ENCODE measurements around the gene KCNQ1. TPM values are rescaled to one million over a fixed set of nuclear protein-coding genes. Genes with fewer than 3 reads are reported as not detected.

The KCNQ1 gene
- total and polyA plus RNA-seq, 9 of the 15 experiments (the other 6 are each of a cell fraction or from before 2014, with no cell fraction given), result 0.44 TPM; not detected in 8

DNA sequence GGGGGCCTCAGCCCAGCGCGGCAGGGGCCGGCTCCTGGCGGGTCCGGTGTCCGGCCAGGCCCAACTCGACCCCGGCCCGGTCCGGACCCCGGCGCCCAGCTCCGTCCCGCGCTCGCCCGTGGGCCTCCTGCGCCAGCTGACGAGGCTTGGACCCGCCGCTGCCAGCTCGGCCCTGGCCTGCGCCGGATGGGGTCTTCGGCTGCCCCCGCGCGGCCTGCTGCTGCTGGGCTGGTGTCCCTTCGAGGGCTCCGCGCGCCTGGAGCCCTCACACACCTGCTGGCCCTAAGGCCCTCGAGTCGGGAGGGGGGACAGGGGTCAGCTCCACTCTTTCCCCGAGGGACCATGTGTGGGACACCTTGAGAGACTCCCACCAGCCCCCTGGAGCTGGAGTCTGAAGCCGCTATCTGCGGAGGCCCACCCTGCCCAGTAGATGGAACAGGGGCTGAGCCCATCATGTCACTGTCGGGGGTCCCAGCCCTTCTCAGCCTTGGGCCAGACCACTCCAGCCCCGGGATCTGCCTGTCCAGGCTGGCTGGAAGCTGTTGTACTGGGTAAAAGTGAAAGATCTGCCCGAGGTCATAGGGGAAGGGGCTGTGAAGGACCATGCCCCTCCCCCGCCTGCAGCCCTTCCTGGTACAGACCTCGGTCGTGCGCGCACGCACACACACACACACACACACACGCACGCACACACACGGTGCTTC is 441.5 kb downstream of the KCNQ1 start (continued):
- peak; percentile 21; the same call in 1 of the 2 replicates for TF ChIP-seq MGA (IDR thresholded peaks at IDR 0.05)
- TF ChIP-seq ATF7 (IDR thresholded peaks at IDR 0.05), result peak; percentile 14; the same call in 1 of the 2 replicates
- no peak for TF ChIP-seq ZNF764 (CRISPR knock-in tag; IDR thresholded peaks at IDR 0.05; ENCODE audit: low read depth)
- TF ChIP-seq GTF2B (IDR thresholded peaks at IDR 0.05; ENCODE audit: extremely low read depth, insufficient read length), result no peak
- TF ChIP-seq CREM (IDR thresholded peaks at IDR 0.05; ENCODE audit: low read depth), result no peak
- no peak for TF ChIP-seq NEUROD1 (IDR thresholded peaks at IDR 0.05; ENCODE audit: borderline replicate concordance, low read depth, low read length, partially characterized antibody)
- no peak for TF ChIP-seq SREBF2 (CRISPR knock-in tag; IDR thresholded peaks at IDR 0.05)
- no peak for TF ChIP-seq NR2F6 (CRISPR knock-in tag; IDR thresholded peaks at IDR 0.05)
- no peak for TF ChIP-seq DDX20 (tag; IDR thresholded peaks at IDR 0.05; ENCODE audit: low read depth)
- TF ChIP-seq ZNF253 (CRISPR knock-in tag; conservative IDR thresholded peaks at IDR 0.05), result no peak
- TF ChIP-seq FOXP1 (CRISPR knock-in tag; IDR thresholded peaks at IDR 0.05), result no peak
- no peak for TF ChIP-seq ZNF644 (tag; IDR thresholded peaks at IDR 0.05; ENCODE audit: low read depth)
- no peak for TF ChIP-seq ZNF408 (CRISPR knock-in tag; IDR thresholded peaks at IDR 0.05; ENCODE audit: low read depth)
- TF ChIP-seq NFYB (IDR thresholded peaks at IDR 0.05; ENCODE audit: extremely low read depth, insufficient read length), result no peak
